Activated CD8-positive, alpha-beta T cell treated with anti-CD3 and anti-CD28 coated beads for 36 hours (primary cell): ENCODE results near the gene IGFBP1. TPM values are rescaled to one million over a fixed set of nuclear protein-coding genes. Genes with fewer than 3 reads are reported as not detected.
"Not testable (repeated sequence)": the region's sequence is repeated elsewhere in the genome, so short reads cannot be mapped to it uniquely, and the experiment has no call there.

Experiments
- ATAC-seq: fragments of 200-7000 bp; cut with Tn5 transposase; one replicate; pipeline ENCODE4 v1.10.0; 2021; ENCODE audit warnings: mild to moderate bottlenecking, moderate library complexity
- CTCF ChIA-PET: fragments of 350-600 bp; sonication (Branson Sonifier 250); formaldehyde crosslinking; loops from one replicate; lab custom pipeline; 2021; ENCODE audit warnings: antibody characterized with exemption; lab: Charles Lee
- POLR2A ChIA-PET: fragments of 350-600 bp; sonication (Branson Sonifier 250); formaldehyde crosslinking; loops from one replicate; lab custom pipeline; 2021; ENCODE audit warnings: antibody characterized with exemption; lab: Charles Lee
- DNase-seq: peaks from one replicate; pipeline ENCODE4 v3.0.0-alpha.2; 2020
- H3K27ac Mint-ChIP-seq: one replicate; pipeline ENCODE4 v1.8.0; 2021; ENCODE audit warnings: mild to moderate bottlenecking, mixed read lengths
- H3K27me3 Mint-ChIP-seq: one replicate; pipeline ENCODE4 v1.8.0; 2021; ENCODE audit warnings: mixed read lengths
- H3K36me3 Mint-ChIP-seq: one replicate; pipeline ENCODE4 v1.8.0; 2021; ENCODE audit warnings: low read depth, mixed read lengths
- H3K4me1 Mint-ChIP-seq: one replicate; pipeline ENCODE4 v1.8.0; 2021; ENCODE audit warnings: low read depth, mixed read lengths
- H3K4me3 Mint-ChIP-seq: one replicate; pipeline ENCODE4 v1.8.0; 2021; ENCODE audit warnings: mild to moderate bottlenecking, moderate library complexity, mixed read lengths
- H3K9me3 Mint-ChIP-seq: one replicate; pipeline ENCODE4 v1.8.0; 2021; ENCODE audit warnings: mixed read lengths
- intact Hi-C: fragments of 100-400 bp; cut with micrococcal nuclease; formaldehyde crosslinking; loops from one replicate; pipeline ENCODE4 v1.10.0; 2022
- total RNA-seq, 2 experiments: library from RNA; stranded (reverse); gene quantifications; one replicate each; pipeline ENCODE4 v1.2.3, GENCODE V29; 2021
- TF ChIP-seq, protein P1 (sequence below): fragments of 200-600 bp; IDR thresholded peaks from one replicate; pipeline ENCODE4 v1.8.0; 2022; ENCODE audit warnings: antibody characterized with exemption, mild to moderate bottlenecking

IGFBP1 gene
- total RNA-seq = not detected

GRCh38 chr7:45888185-45888992 lies at the start of gene IGFBP1:
TSS of gene IGFBP1 (plus strand) at chr7:45888488. CDS start at chr7:45888653, 165 bp downstream.
- ChIA-PET CTCF (no interaction called here), POLR2A (no interaction called here)
- peaks cover 2% of the 10 kb centered on the region for H3K4me1 Mint-ChIP-seq
- ATAC-seq (no peak), DNase-seq (no peak)
- H3K27ac Mint-ChIP-seq = no peak within 1 kb of the TSS
- peaks cover 48% of the 10 kb centered on the region for H3K27me3 Mint-ChIP-seq
- no peak within 1 kb of the TSS for H3K4me3 Mint-ChIP-seq
- H3K9me3 Mint-ChIP-seq = no peaks in the 10 kb centered on the region
- intact Hi-C loops = no loop called here
- H3K36me3 Mint-ChIP-seq = no peaks in the 10 kb centered on the region
- TF ChIP-seq, protein P1, sequence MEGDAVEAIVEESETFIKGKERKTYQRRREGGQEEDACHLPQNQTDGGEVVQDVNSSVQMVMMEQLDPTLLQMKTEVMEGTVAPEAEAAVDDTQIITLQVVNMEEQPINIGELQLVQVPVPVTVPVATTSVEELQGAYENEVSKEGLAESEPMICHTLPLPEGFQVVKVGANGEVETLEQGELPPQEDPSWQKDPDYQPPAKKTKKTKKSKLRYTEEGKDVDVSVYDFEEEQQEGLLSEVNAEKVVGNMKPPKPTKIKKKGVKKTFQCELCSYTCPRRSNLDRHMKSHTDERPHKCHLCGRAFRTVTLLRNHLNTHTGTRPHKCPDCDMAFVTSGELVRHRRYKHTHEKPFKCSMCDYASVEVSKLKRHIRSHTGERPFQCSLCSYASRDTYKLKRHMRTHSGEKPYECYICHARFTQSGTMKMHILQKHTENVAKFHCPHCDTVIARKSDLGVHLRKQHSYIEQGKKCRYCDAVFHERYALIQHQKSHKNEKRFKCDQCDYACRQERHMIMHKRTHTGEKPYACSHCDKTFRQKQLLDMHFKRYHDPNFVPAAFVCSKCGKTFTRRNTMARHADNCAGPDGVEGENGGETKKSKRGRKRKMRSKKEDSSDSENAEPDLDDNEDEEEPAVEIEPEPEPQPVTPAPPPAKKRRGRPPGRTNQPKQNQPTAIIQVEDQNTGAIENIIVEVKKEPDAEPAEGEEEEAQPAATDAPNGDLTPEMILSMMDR = no peak

- DNase-seq, H3K4me1 Mint-ChIP-seq, H3K4me3 Mint-ChIP-seq, H3K36me3 Mint-ChIP-seq, intact Hi-C loops, H3K27ac Mint-ChIP-seq, H3K9me3 Mint-ChIP-seq, ATAC-seq, CTCF ChIA-PET, H3K27me3 Mint-ChIP-seq, POLR2A ChIA-PET: not testable (repeated sequence)
Measured at GRCh38 chr7:45838852-45839251, 49.4 kb upstream of the IGFBP1 start.

DNA sequence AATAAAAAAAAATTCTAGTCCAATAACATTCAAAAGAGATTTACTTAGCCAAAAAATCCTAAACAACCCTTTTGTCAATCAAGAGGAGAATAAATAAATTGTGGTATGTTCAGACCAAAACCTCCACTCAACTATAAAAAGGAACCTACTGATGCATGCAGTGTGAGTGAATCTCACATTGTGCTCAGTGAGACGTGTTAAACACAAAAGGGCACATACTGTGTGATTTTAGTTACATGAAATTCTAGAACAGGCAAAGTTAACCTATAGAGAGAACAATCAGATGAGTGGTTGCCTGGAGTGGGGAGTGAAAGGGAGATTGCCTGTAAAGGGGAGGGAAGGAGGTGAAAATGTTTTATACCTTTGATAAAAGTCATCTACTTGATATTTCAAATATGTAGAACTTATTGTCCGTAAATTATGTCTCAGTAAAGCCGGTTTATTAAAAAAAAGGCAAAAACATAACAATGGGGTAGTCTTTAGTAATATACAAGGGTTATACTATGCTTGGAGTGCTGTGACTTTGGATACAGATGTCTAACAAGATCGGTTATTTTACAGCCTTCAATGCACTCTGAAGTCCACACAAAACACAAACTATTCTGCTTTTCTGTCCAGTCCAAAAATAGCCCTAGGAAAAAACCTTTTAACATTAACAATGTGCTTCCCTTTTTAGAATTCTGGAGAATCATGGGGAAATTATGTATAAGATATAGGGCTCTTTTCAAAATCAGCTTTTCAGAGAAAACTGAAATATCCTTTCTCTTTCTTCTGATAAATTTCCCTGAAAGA lies 46.2 kb upstream of the IGFBP1 start:
- H3K4me3 Mint-ChIP-seq, H3K27ac Mint-ChIP-seq, CTCF ChIA-PET, DNase-seq, intact Hi-C loops, H3K27me3 Mint-ChIP-seq, H3K36me3 Mint-ChIP-seq, H3K4me1 Mint-ChIP-seq, ATAC-seq, H3K9me3 Mint-ChIP-seq, POLR2A ChIA-PET: not testable (repeated sequence)

DNA sequence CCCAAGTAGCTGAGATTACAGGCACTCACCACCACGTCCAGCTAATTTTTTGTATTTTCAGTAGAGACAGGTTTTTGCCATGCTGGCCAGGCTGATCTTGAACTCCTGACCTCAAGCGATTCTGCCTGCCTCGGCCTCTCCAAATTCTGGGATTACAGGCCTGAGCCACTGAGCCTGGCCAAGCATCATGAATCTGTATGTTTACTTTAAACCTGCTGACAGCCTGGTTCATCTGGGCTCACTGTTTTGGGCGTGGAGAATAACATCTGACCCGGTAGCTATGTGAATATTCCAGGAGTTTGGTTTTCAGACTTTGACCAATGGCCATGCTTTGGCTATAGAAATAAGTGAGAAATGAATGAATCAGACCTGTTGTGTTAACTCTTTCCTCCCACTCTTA lies 41.8 kb upstream of the IGFBP1 start:
- H3K4me3 Mint-ChIP-seq, H3K4me1 Mint-ChIP-seq, H3K36me3 Mint-ChIP-seq, POLR2A ChIA-PET, DNase-seq, CTCF ChIA-PET, intact Hi-C loops, ATAC-seq, H3K27ac Mint-ChIP-seq, H3K27me3 Mint-ChIP-seq, H3K9me3 Mint-ChIP-seq: not testable (repeated sequence)

GRCh38 chr7:45848734-45849133 lies 39.6 kb upstream of the IGFBP1 start:
- CTCF ChIA-PET, H3K4me3 Mint-ChIP-seq, H3K36me3 Mint-ChIP-seq, H3K9me3 Mint-ChIP-seq, intact Hi-C loops, H3K27ac Mint-ChIP-seq, ATAC-seq, H3K4me1 Mint-ChIP-seq, H3K27me3 Mint-ChIP-seq, DNase-seq, POLR2A ChIA-PET: not testable (repeated sequence)

DNA sequence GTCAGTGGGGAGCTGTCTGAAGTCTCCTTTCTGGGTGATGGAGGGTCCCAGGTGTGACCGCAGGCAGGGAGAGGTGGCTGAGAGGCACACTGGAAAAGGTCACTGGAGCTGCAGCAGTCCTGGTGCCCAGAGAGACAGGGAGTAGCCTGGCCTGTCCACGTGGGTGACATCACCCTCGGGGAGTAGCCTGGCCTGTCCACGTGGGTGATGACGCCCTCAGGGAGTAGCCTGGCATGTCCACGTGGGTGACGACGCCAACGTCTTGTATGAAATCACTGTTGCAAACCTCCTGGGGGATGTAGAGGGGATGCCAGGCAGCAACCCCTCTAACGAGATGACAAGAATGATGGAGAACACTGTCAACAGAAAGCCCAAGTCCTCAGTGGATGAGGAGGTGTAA lies 35.3 kb upstream of the IGFBP1 start:
- DNase-seq, H3K4me3 Mint-ChIP-seq, CTCF ChIA-PET, intact Hi-C loops, ATAC-seq, H3K27ac Mint-ChIP-seq, H3K4me1 Mint-ChIP-seq, H3K27me3 Mint-ChIP-seq, H3K36me3 Mint-ChIP-seq, H3K9me3 Mint-ChIP-seq: not testable (repeated sequence)
- POLR2A ChIA-PET = interaction anchor here (0.6 kb wide), 1 partner anchor 653 kb away, joined by 3 read pairs; no protein-coding TSS in a partner anchor

GRCh38 chr7:45853491-45853890 lies 34.8 kb upstream of the IGFBP1 start:
- POLR2A ChIA-PET, intact Hi-C loops, H3K36me3 Mint-ChIP-seq, H3K4me3 Mint-ChIP-seq, H3K27me3 Mint-ChIP-seq, DNase-seq, ATAC-seq, H3K27ac Mint-ChIP-seq, H3K4me1 Mint-ChIP-seq, H3K9me3 Mint-ChIP-seq: not testable (repeated sequence)
- CTCF ChIA-PET = interaction anchor here (1.0 to 1.1 kb wide), 2 partner anchors 594 to 597 kb away, joined by 3 to 4 read pairs; no protein-coding TSS in a partner anchor

DNA sequence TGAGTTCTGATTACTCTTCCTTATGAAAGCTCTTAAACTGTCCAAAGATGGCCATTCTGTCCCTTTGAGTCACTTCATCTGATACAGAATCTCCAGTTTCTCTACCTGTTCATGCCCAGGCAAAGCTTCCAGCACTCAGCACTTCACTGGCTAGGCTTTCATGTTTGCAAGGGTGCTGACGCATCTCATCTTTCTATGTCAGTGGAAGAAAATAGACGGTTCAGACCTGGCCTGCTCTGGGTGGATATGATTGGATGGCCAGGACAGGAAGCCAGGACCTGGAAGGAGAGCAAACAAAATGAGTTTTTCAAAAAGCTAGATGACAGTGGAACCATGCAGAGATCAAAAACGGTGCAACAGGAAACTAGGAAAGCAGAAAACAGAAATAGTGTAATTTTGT lies 32.6 kb upstream of the IGFBP1 start:
- H3K36me3 Mint-ChIP-seq, H3K27me3 Mint-ChIP-seq, H3K9me3 Mint-ChIP-seq, H3K27ac Mint-ChIP-seq, ATAC-seq, H3K4me3 Mint-ChIP-seq, DNase-seq, intact Hi-C loops, H3K4me1 Mint-ChIP-seq, POLR2A ChIA-PET: not testable (repeated sequence)
- CTCF ChIA-PET = interaction anchor here (1.3 kb wide), 1 partner anchor 29 kb away, joined by 3 read pairs; no protein-coding TSS in a partner anchor

GRCh38 chr7:45856888-45857287 lies 31.4 kb upstream of the IGFBP1 start:
- H3K9me3 Mint-ChIP-seq, H3K4me1 Mint-ChIP-seq, DNase-seq, H3K36me3 Mint-ChIP-seq, H3K4me3 Mint-ChIP-seq, H3K27ac Mint-ChIP-seq, CTCF ChIA-PET, intact Hi-C loops, ATAC-seq: not testable (repeated sequence)
- peaks cover 11% of the 10 kb centered on the region for H3K27me3 Mint-ChIP-seq
- POLR2A ChIA-PET = interaction anchor here (0.7 kb wide), 1 partner anchor 147 kb away, joined by 3 read pairs; no protein-coding TSS in a partner anchor
